Measurements from ENCODE around the gene EN2. TPM values are rescaled to one million over a fixed set of nuclear protein-coding genes. Genes with fewer than 3 reads are reported as not detected.

The EN2 gene
- total RNA-seq, 4 donors from 2014 or later, result 0.06 TPM; not detected in 3

DNA sequence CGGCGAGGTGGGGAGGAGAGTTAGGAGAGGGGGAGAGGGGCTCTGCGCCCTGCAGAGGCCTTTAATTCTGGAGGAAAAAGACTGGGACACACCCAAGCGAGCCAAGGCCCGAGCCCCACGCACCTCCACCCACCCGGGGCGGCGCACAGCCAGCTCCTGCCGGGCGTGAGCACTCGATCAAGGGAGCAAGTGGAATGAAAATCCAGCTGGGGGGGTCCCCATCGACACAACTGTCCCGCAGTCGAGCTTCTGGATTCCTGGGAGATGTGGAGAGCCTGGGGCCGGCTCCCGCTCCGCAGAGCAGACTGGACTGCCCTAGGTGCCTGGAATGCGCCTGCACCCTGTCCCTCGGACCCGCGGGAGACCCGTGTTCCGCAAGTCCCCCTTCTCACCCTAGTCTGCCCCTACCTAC lies 7.4 kb upstream of the EN2 start:
- Histone ChIP-seq H3K4me3 (no peak overlapping the region), H3K27me3 (peaks cover 7 to 100% (median 66%) of the 10 kb centered on the region in 4 donors), H3K36me3 (no peaks in the 10 kb centered on the region), H3K4me1 (peaks cover 18 to 54% (median 48%) of the 10 kb centered on the region in 4 donors), H3K9me3 (no peaks in the 10 kb centered on the region), H3K27ac (replicated peaks in 1 of 4) (no peak overlapping the region)
- TF ChIP-seq, protein P1, sequence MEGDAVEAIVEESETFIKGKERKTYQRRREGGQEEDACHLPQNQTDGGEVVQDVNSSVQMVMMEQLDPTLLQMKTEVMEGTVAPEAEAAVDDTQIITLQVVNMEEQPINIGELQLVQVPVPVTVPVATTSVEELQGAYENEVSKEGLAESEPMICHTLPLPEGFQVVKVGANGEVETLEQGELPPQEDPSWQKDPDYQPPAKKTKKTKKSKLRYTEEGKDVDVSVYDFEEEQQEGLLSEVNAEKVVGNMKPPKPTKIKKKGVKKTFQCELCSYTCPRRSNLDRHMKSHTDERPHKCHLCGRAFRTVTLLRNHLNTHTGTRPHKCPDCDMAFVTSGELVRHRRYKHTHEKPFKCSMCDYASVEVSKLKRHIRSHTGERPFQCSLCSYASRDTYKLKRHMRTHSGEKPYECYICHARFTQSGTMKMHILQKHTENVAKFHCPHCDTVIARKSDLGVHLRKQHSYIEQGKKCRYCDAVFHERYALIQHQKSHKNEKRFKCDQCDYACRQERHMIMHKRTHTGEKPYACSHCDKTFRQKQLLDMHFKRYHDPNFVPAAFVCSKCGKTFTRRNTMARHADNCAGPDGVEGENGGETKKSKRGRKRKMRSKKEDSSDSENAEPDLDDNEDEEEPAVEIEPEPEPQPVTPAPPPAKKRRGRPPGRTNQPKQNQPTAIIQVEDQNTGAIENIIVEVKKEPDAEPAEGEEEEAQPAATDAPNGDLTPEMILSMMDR (IDR thresholded peaks at IDR 0.05), result no peak
- TF ChIP-seq POLR2AphosphoS5 (IDR thresholded peaks at IDR 0.05) (no peak), EP300 (IDR thresholded peaks at IDR 0.05) (no peak), POLR2A (IDR thresholded peaks at IDR 0.05; ENCODE audit: low read depth) (no peak)
- 11% methylated on average over 3 of the region's 24 CpGs for WGBS
- intact Hi-C loops (cut with DNase I), result no loop called here
- DNase-seq (ENCODE audit: extremely low spot score), result no peak

DNA sequence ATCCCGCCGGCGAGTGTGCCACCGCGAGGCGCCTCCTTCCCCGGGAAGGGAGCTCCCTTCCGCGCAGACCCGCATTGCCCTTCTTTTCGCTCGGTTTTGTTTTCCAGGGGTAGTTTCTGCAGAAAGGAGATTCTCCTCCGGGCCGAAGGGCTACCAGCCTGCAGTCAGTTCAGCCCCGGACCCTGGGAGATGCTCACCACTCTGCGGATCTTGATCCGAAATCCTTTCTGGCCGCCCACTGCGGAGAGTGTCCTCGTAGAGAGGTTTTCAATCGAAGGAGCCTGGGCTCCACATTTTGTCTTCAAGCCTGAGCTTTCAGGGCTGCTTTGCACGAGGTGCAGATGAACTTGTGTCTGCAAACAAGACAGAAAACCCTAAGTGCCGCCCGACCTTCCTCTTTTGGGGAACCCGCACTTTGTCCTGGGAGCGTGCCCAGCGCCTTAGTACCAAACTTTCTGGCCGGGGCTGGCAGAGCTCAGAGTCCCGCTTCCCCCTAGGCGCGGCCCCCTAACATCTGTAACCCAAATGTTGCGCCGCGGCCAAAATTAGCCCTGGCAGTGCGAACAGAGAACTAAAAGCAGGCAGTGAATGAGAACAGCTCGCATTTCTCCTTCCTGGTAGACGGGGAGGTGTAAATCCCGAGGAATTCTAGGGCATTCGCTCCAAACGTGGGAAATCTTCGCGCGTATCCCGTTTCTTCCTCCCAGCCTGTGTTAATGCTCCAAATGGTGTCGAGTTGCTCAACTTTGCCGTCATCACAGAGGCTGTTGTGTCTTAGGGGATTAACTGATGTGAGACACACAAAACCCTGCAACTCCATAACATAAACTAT lies 6.7 kb upstream of the EN2 start:
- Histone ChIP-seq H3K27me3 (peaks cover 7 to 100% (median 72%) of the 10 kb centered on the region in 4 donors), H3K9me3 (no peaks in the 10 kb centered on the region), H3K4me1 (peaks cover 21 to 60% (median 51%) of the 10 kb centered on the region in 4 donors), H3K27ac (replicated peaks in 1 of 4) (no peak overlapping the region), H3K4me3 (no peak overlapping the region), H3K36me3 (no peaks in the 10 kb centered on the region)
- intact Hi-C loops (cut with DNase I), result no loop called here
- WGBS, result 3% methylated on average over 45 of the region's 46 CpGs
- TF ChIP-seq EP300 (IDR thresholded peaks at IDR 0.05) (no peak), POLR2AphosphoS5 (IDR thresholded peaks at IDR 0.05) (no peak), POLR2A (IDR thresholded peaks at IDR 0.05; ENCODE audit: low read depth) (no peak)
- TF ChIP-seq, protein P1 (IDR thresholded peaks at IDR 0.05), result no peak
- DNase-seq (ENCODE audit: extremely low spot score), result no peak

DNA sequence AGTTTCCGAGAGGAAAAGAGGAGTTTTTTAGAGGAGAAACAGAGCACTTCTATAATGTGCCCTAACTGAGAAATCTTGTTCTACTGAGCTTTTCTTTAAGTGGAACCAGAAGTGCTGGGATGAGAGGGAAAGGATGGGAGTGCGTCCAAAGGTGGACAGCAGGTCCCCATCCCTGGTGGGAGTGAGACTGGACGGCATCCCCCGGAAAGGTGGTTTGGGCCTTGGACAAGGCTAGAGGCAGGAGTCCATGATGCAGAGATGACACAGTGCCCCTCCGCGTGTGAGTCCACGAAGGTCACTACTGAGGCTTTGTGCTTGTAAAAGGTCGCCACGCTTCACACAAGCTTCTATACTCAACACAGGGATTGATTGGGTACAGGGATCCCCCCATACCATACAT lies 6.1 kb upstream of the EN2 start:
- Histone ChIP-seq H3K9me3 (no peaks in the 10 kb centered on the region), H3K36me3 (no peaks in the 10 kb centered on the region), H3K27ac (replicated peaks in 1 of 4) (no peak overlapping the region), H3K4me3 (no peak overlapping the region), H3K4me1 (peaks cover 26 to 66% (median 57%) of the 10 kb centered on the region in 4 donors), H3K27me3 (peaks cover 7 to 100% (median 78%) of the 10 kb centered on the region in 4 donors)
- no peak for TF ChIP-seq POLR2A (IDR thresholded peaks at IDR 0.05; ENCODE audit: low read depth)
- no peak for TF ChIP-seq EP300 (IDR thresholded peaks at IDR 0.05)
- no peak for TF ChIP-seq POLR2AphosphoS5 (IDR thresholded peaks at IDR 0.05)
- TF ChIP-seq, protein P1 (IDR thresholded peaks at IDR 0.05), result no peak
- DNase-seq (ENCODE audit: extremely low spot score), result no peak
- WGBS, result 17% methylated on average over 9 of the region's 9 CpGs
- intact Hi-C loops (cut with DNase I), result no loop called here

DNA sequence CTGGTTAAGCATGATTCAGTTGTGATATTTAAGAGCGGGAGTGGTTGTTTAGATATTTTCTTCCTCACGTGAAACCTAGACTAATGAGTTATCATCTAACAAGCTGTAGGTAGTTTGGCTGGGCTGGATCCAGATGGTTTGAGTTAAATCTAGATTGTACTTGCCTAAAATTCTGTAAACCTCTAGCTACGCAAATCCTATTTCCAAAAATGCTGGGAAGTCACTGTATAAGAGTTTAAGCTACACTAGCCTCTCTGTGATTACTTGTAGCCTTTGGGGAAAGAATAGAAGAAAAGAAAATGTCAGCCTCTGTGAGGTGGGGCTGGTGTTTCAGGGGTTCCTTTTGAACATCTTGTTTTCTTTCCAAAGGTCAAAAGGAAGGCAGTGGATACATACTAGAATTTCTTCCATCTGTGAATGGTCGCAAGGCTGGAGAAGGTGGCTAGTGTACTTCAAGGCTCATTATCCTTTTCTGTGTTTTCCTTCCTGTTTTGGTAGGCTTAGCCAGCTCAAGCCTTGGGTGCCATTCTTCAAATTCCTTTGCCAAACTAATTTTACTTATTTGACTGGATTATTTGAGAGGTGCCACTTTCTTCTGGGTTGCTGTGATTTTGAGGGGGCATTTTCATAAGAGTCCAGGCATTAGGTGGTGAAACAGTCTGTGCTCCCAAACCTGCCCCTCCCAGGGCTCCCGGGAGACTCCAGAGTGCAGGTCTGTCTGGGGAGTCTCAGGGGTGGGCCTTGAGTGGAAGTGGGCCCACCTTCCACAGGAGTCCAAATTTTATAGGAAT lies 5.2 kb upstream of the EN2 start:
- no peak for TF ChIP-seq POLR2A (IDR thresholded peaks at IDR 0.05; ENCODE audit: low read depth)
- Histone ChIP-seq H3K36me3 (no peaks in the 10 kb centered on the region), H3K9me3 (no peaks in the 10 kb centered on the region), H3K27me3 (peaks cover 7 to 97% (median 82%) of the 10 kb centered on the region in 4 donors), H3K4me1 (peaks cover 31 to 73% (median 63%) of the 10 kb centered on the region in 4 donors), H3K27ac (replicated peaks in 1 of 4) (no peak overlapping the region), H3K4me3 (no peak overlapping the region)
- intact Hi-C loops (cut with DNase I), result no loop called here
- DNase-seq (ENCODE audit: extremely low spot score), result no peak
- WGBS, result 22% methylated on average over 5 of the region's 5 CpGs
